Measurements from ENCODE around the gene ENTPD6.
"Not testable (repeated sequence)": the region's sequence is repeated elsewhere in the genome, so short reads cannot be mapped to it uniquely, and the experiment has no call there.

ENTPD6 gene

GRCh38 chr20:25160897-25161296, 34.6 kb upstream of the ENTPD6 start:
- no peak for DNase-seq (ENCODE audit: insufficient read length, low spot score)
- TF ChIP-seq SPI1 (IDR thresholded peaks at IDR 0.05; ENCODE audit: low read depth, low read length) (no peak), POLR2A (IDR thresholded peaks at IDR 0.05; ENCODE audit: low read depth, low read length) (no peak), POU2F2 (IDR thresholded peaks at IDR 0.05; ENCODE audit: low read depth, low read length) (no peak), TAF1 (IDR thresholded peaks at IDR 0.05; ENCODE audit: low read depth, low read length) (no peak), POLR2AphosphoS5 (IDR thresholded peaks at IDR 0.05; ENCODE audit: low read depth, low read length) (no peak), PAX5 (IDR thresholded peaks at IDR 0.05; ENCODE audit: insufficient read depth, low read length, severe bottlenecking) (no peak)
- peak; percentile 23 for FAIRE-seq

- TF ChIP-seq POU2F2 (IDR thresholded peaks at IDR 0.05; ENCODE audit: low read depth, low read length): no peak
- TF ChIP-seq TAF1 (IDR thresholded peaks at IDR 0.05; ENCODE audit: low read depth, low read length): no peak
- no peak for TF ChIP-seq PAX5 (IDR thresholded peaks at IDR 0.05; ENCODE audit: insufficient read depth, low read length, severe bottlenecking)
- no peak for TF ChIP-seq SPI1 (IDR thresholded peaks at IDR 0.05; ENCODE audit: low read depth, low read length)
- TF ChIP-seq POLR2AphosphoS5 (IDR thresholded peaks at IDR 0.05; ENCODE audit: low read depth, low read length): no peak
- no peak for TF ChIP-seq POLR2A (IDR thresholded peaks at IDR 0.05; ENCODE audit: low read depth, low read length)
- DNase-seq (ENCODE audit: insufficient read length, low spot score) (no peak), FAIRE-seq (no peak)
Measured at GRCh38 chr20:25165128-25165527, 30.4 kb upstream of the ENTPD6 start.

GRCh38 chr20:25166105-25166782, 29.3 kb upstream of the ENTPD6 start:
- FAIRE-seq; DNase-seq (ENCODE audit: insufficient read length, low spot score): not testable (repeated sequence)

DNA sequence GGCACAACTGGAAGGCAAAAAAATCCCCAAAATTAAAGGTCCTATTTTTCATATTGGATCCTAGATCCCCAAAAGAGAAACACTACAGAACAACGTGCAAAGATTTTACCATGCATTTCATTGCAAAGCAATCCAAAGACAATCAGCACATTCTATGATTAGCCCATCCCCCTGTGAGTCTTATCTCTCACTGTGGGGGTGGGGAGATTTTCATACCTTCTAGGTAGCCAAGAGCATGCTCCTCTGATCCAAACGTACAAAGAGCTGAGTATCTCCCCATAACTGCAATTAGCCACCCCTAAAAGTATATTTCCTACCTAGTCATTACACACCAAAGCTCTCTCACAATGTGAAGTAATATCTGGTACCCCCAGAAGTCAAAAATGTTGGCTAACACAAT, 22.2 kb upstream of the ENTPD6 start:
- no peak for DNase-seq (ENCODE audit: insufficient read length, low spot score)
- TF ChIP-seq POU2F2 (IDR thresholded peaks at IDR 0.05; ENCODE audit: low read depth, low read length): no peak
- TF ChIP-seq TAF1 (IDR thresholded peaks at IDR 0.05; ENCODE audit: low read depth, low read length): no peak
- no peak for TF ChIP-seq POLR2AphosphoS5 (IDR thresholded peaks at IDR 0.05; ENCODE audit: low read depth, low read length)
- TF ChIP-seq POLR2A (IDR thresholded peaks at IDR 0.05; ENCODE audit: low read depth, low read length): no peak
- TF ChIP-seq PAX5 (IDR thresholded peaks at IDR 0.05; ENCODE audit: insufficient read depth, low read length, severe bottlenecking): no peak
- TF ChIP-seq SPI1 (IDR thresholded peaks at IDR 0.05; ENCODE audit: low read depth, low read length): no peak
- FAIRE-seq: no peak

DNA sequence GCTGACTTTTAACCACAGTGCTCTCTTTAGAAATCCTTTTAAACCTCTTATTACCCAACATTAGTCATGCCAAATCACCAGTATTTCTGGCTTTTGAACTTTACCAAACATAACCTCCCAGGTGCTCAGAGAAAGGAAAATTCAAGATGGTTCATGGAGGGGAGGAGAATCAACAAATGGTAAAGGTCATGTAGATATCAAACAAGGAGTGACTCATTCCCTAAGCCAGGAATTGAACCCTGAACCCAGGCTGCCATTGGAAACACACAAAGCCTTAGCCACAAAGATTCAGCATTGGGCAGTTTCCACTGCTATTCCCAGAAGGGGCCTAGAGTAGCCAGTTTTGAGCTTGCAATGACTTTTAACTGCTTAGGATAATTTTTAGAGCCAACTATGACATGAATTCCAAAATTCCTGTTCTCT, 21.6 kb upstream of the ENTPD6 start:
- FAIRE-seq (no peak), DNase-seq (ENCODE audit: insufficient read length, low spot score) (no peak)
- TF ChIP-seq TAF1 (IDR thresholded peaks at IDR 0.05; ENCODE audit: low read depth, low read length) (no peak), POLR2A (IDR thresholded peaks at IDR 0.05; ENCODE audit: low read depth, low read length) (no peak), POLR2AphosphoS5 (IDR thresholded peaks at IDR 0.05; ENCODE audit: low read depth, low read length) (no peak), POU2F2 (IDR thresholded peaks at IDR 0.05; ENCODE audit: low read depth, low read length) (no peak), SPI1 (IDR thresholded peaks at IDR 0.05; ENCODE audit: low read depth, low read length) (no peak), PAX5 (IDR thresholded peaks at IDR 0.05; ENCODE audit: insufficient read depth, low read length, severe bottlenecking) (no peak)

DNA sequence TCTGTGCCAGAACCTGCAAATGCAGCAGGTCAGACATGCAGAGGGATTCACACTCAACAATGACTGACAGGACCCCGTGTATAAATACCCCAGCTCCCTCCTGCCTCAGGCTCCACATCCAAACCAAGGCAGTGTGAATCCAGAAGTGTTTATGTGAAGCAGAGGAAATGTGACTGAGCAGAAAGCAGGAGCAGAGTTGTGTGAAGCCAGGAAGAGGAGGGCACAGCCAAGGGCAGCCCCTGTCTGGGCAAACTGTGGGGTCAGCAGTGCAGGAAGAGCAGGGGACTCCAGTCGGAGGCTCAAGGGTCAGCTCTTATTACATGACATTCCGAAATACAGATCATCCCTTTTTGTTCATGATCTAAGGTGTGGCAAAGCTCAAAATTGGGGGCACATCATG, 19.3 kb upstream of the ENTPD6 start:
- TF ChIP-seq SPI1 (IDR thresholded peaks at IDR 0.05; ENCODE audit: low read depth, low read length) (no peak), POLR2AphosphoS5 (IDR thresholded peaks at IDR 0.05; ENCODE audit: low read depth, low read length) (no peak), TAF1 (IDR thresholded peaks at IDR 0.05; ENCODE audit: low read depth, low read length) (no peak), PAX5 (IDR thresholded peaks at IDR 0.05; ENCODE audit: insufficient read depth, low read length, severe bottlenecking) (no peak), POU2F2 (IDR thresholded peaks at IDR 0.05; ENCODE audit: low read depth, low read length) (no peak), POLR2A (IDR thresholded peaks at IDR 0.05; ENCODE audit: low read depth, low read length) (no peak)
- FAIRE-seq: no peak
- no peak for DNase-seq (ENCODE audit: insufficient read length, low spot score)

DNA sequence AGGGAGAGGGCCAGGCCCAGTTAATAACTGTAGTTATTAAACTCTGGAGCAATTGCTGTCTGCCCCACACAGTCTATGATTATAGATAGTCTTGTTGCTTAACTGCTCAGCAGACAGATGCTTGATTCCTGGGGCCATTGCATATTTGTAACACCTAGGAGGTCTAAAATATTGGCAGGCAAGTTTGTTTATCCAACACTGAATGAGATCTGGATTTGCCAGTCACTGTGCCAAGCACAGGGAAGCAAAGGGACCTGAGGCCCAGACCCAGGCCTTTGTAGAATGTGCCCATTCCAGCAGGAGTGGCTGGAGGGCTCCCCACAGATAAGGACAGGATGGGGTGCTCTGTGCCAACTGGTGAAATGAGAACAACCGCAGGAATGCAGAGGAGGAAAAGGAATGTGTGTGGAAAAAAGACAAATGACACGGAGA, 17.6 kb upstream of the ENTPD6 start:
- TF ChIP-seq POLR2AphosphoS5 (IDR thresholded peaks at IDR 0.05; ENCODE audit: low read depth, low read length) (no peak), TAF1 (IDR thresholded peaks at IDR 0.05; ENCODE audit: low read depth, low read length) (no peak), PAX5 (IDR thresholded peaks at IDR 0.05; ENCODE audit: insufficient read depth, low read length, severe bottlenecking) (no peak), SPI1 (IDR thresholded peaks at IDR 0.05; ENCODE audit: low read depth, low read length) (no peak), POU2F2 (IDR thresholded peaks at IDR 0.05; ENCODE audit: low read depth, low read length) (no peak), POLR2A (IDR thresholded peaks at IDR 0.05; ENCODE audit: low read depth, low read length) (no peak)
- DNase-seq (ENCODE audit: insufficient read length, low spot score) (no peak), FAIRE-seq (no peak)

DNA sequence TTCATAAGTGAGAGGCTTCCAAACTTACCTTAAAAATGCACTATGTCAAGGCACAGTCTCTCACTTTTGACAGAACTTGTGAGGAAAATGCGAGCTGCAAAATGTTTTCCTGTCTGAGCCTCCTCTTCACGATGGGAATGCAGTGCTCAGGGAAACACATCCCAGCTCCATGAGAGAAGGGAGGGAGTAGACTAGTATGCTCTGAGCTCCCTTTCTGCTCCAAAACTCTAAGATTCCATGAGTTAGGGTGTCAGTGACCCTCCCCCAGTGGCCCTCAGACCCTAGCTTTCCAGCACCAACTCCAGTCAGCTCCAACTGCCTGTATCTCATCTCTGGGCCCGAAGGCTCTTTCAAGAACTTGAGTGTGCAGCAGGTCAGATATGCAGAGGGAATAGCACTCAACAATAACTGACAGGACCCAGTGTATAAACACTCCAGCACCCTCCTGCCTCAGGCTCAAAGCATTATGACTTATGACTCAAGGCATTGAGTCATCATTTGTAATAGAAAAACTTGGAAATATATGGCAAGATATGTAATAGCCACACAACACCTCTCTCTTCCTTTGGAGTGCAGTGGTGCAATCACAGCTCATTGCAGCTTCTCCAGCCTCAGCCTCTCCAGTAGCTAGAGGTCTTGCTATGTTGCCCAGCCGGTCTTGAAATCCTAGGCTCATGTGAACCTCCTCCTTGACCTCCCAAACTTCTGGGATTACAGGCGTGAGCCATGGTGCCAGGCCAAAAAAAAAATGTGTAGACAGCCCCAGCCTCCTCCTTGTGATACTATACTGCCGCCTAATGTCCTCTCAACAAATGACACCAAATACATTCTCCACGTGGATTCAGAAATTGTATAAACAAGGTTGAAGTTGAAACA, 16.7 kb upstream of the ENTPD6 start:
- DNase-seq (ENCODE audit: insufficient read length, low spot score): no peak
- peak; percentile 82 for FAIRE-seq
- no peak for TF ChIP-seq TAF1 (IDR thresholded peaks at IDR 0.05; ENCODE audit: low read depth, low read length)
- TF ChIP-seq POU2F2 (IDR thresholded peaks at IDR 0.05; ENCODE audit: low read depth, low read length): no peak
- no peak for TF ChIP-seq PAX5 (IDR thresholded peaks at IDR 0.05; ENCODE audit: insufficient read depth, low read length, severe bottlenecking)
- TF ChIP-seq POLR2A (IDR thresholded peaks at IDR 0.05; ENCODE audit: low read depth, low read length): no peak
- no peak for TF ChIP-seq POLR2AphosphoS5 (IDR thresholded peaks at IDR 0.05; ENCODE audit: low read depth, low read length)
- TF ChIP-seq SPI1 (IDR thresholded peaks at IDR 0.05; ENCODE audit: low read depth, low read length): no peak

DNA sequence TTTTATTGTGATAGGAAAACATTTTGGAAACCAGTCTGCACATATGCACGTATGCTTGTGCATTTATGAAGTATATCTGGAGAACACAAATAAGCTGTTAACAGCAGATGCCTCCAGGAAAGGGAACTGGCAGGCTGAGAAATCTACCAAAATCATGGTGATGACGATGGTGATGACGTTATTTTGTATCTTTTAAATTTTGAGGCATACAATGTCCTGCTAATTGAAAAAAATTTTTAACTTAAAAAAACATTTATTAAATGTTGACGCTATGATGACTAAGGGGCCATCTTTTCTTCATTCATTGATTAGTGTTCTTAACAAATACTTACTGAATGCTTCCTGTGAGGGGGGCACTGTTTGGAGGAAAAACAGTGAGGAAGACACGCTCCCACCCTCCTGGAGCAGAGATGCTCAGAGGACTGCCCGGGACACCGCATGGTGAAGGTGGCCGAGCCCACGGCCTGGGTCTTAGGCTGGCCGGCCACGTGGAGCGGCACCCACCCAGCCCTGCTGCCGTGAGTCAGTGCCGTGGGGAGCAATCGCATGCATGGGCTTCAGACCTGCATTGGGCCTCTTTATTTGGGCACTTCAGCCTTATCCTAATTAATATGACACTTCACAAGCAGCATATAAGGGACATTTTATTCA, 15.9 kb upstream of the ENTPD6 start:
- FAIRE-seq (no peak), DNase-seq (ENCODE audit: insufficient read length, low spot score) (no peak)
- TF ChIP-seq PAX5 (IDR thresholded peaks at IDR 0.05; ENCODE audit: insufficient read depth, low read length, severe bottlenecking): no peak
- no peak for TF ChIP-seq POLR2A (IDR thresholded peaks at IDR 0.05; ENCODE audit: low read depth, low read length)
- no peak for TF ChIP-seq POU2F2 (IDR thresholded peaks at IDR 0.05; ENCODE audit: low read depth, low read length)
- no peak for TF ChIP-seq SPI1 (IDR thresholded peaks at IDR 0.05; ENCODE audit: low read depth, low read length)
- TF ChIP-seq TAF1 (IDR thresholded peaks at IDR 0.05; ENCODE audit: low read depth, low read length): no peak

GRCh38 chr20:25184391-25184790, 11.1 kb upstream of the ENTPD6 start:
- not testable (repeated sequence) for DNase-seq (ENCODE audit: insufficient read length, low spot score); FAIRE-seq
